Activated CD4-positive, alpha-beta memory T cell treated with anti-CD3 and anti-CD28 coated beads, Interleukin-2, amount 10 ng/mL, durations not matched to agents 7 days and 5 days (primary cell): Measurements from ENCODE around the gene ZNF646. TPM values are rescaled to one million over a fixed set of nuclear protein-coding genes. Genes with fewer than 3 reads are reported as not detected.

Experiments
- CTCF ChIA-PET: fragments of 350-600 bp; sonication (Branson Sonifier 250); formaldehyde crosslinking; loops from one replicate; lab custom pipeline; 2021; ENCODE audit warnings: antibody characterized with exemption, inconsistent platforms; lab: Charles Lee
- POLR2A ChIA-PET: fragments of 350-600 bp; sonication (Branson Sonifier 250); formaldehyde crosslinking; loops from one replicate; lab custom pipeline; 2021; ENCODE audit warnings: antibody characterized with exemption; lab: Charles Lee
- DNase-seq: peaks from one replicate; pipeline ENCODE4 v3.0.0-alpha.2; 2020
- H3K27ac Mint-ChIP-seq: one replicate; pipeline ENCODE4 v1.8.0; 2021; ENCODE audit warnings: mild to moderate bottlenecking, mixed read lengths
- H3K27me3 Mint-ChIP-seq: one replicate; pipeline ENCODE4 v1.8.0; 2021; ENCODE audit warnings: mixed read lengths
- H3K36me3 Mint-ChIP-seq: one replicate; pipeline ENCODE4 v1.8.0; 2021; ENCODE audit warnings: low read depth, mixed read lengths
- H3K4me1 Mint-ChIP-seq: one replicate; pipeline ENCODE4 v1.8.0; 2021; ENCODE audit warnings: mixed read lengths
- H3K4me3 Mint-ChIP-seq: one replicate; pipeline ENCODE4 v1.8.0; 2021; ENCODE audit warnings: mild to moderate bottlenecking, mixed read lengths
- H3K9me3 Mint-ChIP-seq: one replicate; pipeline ENCODE4 v1.8.0; 2021; ENCODE audit warnings: mixed read lengths
- total RNA-seq, 2 experiments: library from RNA; stranded (reverse); gene quantifications; one replicate each; pipeline ENCODE4 v1.2.3, GENCODE V29; 2021

ZNF646 gene
- total RNA-seq, 2 experiments from 2014 or later, result 31.9 to 32.1 TPM

DNA sequence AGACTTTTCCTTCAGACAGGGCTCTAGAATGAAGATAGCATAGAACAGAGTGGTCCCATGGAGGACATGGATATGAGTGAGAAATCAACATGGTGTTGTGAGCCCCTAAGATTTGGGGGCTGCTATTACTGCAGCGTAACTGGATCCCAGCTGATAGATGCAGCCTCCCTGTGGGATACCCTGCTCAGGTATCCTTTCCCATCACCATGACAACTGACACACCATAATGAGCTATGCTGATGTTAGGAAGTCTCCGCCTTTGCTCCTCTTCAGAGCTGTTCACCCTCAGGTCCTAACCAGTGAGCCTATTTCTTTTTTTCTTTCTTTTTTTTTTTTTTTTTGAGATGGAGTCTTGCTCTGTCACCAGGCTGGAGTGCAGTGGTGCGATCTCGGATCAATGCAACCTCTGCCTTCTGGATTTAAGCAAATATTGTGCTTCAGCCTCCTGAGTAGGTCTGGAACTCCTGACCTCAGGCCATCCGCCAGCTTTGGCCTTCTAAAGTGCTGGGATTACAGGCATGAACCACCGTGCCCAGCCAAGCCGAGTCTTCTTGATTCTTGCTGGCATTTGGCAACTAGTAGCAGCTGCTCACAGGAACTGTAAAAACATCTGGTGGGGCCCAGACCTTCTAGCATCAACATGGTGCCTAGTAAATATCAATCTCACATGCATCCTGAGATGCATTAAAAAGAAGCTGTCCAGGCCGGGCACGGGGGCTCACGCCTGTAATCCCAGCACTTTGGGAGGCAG, 23.8 kb upstream of the ZNF646 start:
- Mint-ChIP-seq H3K36me3 (no peaks in the 10 kb centered on the region), H3K4me1 (peaks cover 20% of the 10 kb centered on the region), H3K9me3 (no peaks in the 10 kb centered on the region), H3K4me3 (no peak overlapping the region), H3K27ac (no peak overlapping the region), H3K27me3 (peaks cover 2% of the 10 kb centered on the region)
- no peak for DNase-seq
- ChIA-PET POLR2A (interaction anchor here (1.0 kb wide), 1 partner anchor 24 kb away, joined by 3 read pairs; the partner anchor contains the start of genes ZNF646 and ZNF668), CTCF (interaction anchor here (0.6 to 0.7 kb wide), 3 partner anchors 92 to 817 kb away, joined by 3 to 4 read pairs (median 3); partner anchors contain the start of gene PRR14)

DNA sequence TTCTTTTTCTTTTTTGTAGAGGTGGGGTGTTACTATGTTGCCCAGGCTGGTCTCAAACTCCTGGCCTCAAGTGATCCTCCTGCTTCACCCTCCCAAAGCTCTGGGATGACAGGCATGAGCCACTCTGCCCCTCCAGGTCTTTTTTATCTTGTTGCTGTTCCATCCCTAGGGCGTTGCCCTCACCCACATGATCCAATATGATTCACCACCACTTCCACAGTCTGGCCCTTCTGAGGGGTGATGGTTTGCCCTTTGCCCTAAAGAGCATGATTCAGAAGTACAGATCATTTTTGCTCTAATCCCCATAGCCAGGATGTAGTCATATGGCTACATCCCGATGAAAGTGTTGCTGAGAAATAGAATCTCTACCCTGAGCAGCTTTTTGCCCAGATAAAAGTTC, 22.1 kb upstream of the ZNF646 start:
- H3K9me3 Mint-ChIP-seq, result no peaks in the 10 kb centered on the region
- ChIA-PET CTCF (interaction anchor here (0.7 kb wide), 1 partner anchor 21 kb away, joined by 3 read pairs; no protein-coding TSS in a partner anchor), POLR2A (interaction anchor here (1.3 kb wide), 1 partner anchor 13 kb away, joined by 3 read pairs; no protein-coding TSS in a partner anchor)
- H3K36me3 Mint-ChIP-seq, result no peaks in the 10 kb centered on the region
- peaks cover 20% of the 10 kb centered on the region for H3K4me1 Mint-ChIP-seq
- no peak for DNase-seq
- no peak overlapping the region for H3K4me3 Mint-ChIP-seq
- peaks cover 2% of the 10 kb centered on the region for H3K27me3 Mint-ChIP-seq
- no peak overlapping the region for H3K27ac Mint-ChIP-seq

DNA sequence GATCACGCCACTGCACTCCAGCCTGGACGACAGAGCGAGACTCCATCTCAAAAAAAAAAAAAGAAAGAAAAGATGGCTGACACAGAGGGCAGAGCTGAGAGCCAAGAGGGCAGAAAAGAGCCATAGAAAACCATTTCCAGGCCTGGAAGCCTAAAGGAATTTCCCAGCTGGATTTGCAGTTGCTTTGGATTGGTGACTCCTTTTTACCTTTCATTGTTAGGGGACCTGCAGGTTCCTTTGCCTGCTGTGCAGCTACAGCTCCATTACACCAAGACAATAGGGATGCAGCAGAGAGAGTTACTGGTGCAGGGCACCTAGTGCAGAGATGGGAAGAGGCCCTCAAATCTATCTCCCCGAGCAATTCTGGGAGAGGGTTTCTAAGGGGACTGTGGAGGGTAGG, 18.6 kb upstream of the ZNF646 start:
- Mint-ChIP-seq H3K9me3 (no peaks in the 10 kb centered on the region), H3K4me3 (no peak overlapping the region), H3K27me3 (peaks cover 2% of the 10 kb centered on the region), H3K4me1 (peaks cover 20% of the 10 kb centered on the region), H3K27ac (no peak overlapping the region), H3K36me3 (peaks cover 8% of the 10 kb centered on the region)
- ChIA-PET CTCF (interaction anchor here (0.9 kb wide), 1 partner anchor 236 kb away, joined by 5 read pairs; no protein-coding TSS in a partner anchor), POLR2A (interaction anchor here (0.9 kb wide), 1 partner anchor 18 kb away, joined by 4 read pairs; the partner anchor contains the start of gene ZNF668)
- DNase-seq, result no peak

DNA sequence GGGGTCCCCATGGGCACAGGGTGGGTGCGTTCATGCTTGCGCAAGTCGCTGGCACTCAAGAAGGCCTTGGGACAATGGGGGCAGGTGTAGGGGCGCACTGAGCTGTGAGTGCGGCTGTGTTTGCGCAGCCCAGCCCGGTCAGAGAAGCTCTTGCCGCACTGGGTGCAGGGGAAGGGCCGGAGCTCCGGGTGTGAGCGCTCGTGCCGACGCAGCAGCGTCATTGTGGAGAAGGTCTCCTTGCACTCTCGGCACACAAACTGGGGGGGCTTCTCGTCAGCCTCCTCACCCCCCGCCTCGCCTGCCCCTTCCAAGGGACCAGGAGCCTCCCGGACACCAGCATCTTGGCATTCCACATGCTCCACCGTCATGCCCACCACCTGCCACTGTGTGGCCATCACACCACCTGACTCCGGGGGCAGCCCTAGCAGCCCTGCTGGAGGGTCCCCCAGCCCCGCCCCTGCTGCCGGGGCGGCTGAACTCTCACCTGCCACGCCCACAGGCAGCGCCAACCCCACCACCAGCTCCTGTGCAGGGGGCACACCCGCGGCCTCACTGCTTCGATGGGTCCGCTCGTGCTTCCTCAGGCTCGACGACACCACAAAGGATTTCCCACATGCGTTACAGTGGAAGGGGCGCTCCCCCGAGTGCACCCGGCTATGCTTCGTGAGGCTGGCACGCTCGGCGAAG, 13.0 kb upstream of the ZNF646 start:
- Mint-ChIP-seq H3K27ac (no peak overlapping the region), H3K36me3 (peaks cover 44% of the 10 kb centered on the region), H3K4me1 (peaks cover 36% of the 10 kb centered on the region), H3K4me3 (no peak overlapping the region), H3K27me3 (no peaks in the 10 kb centered on the region), H3K9me3 (no peaks in the 10 kb centered on the region)
- CTCF ChIA-PET, result no interaction called here
- POLR2A ChIA-PET, result no interaction called here
- DNase-seq, result no peak

GRCh38 chr16:31061813-31062440, 12.3 kb upstream of the ZNF646 start:
- CTCF ChIA-PET, result interaction anchor here (0.7 kb wide), 1 partner anchor 80 kb away, joined by 5 read pairs; no protein-coding TSS in a partner anchor
- POLR2A ChIA-PET, result no interaction called here
- no peak for DNase-seq

GRCh38 chr16:31063495-31063842, 10.8 kb upstream of the ZNF646 start:
- peak overlapping the region; percentile 93 for H3K27ac Mint-ChIP-seq
- H3K27me3 Mint-ChIP-seq, result no peaks in the 10 kb centered on the region
- peaks cover 44% of the 10 kb centered on the region for H3K36me3 Mint-ChIP-seq
- no peak for DNase-seq
- H3K4me3 Mint-ChIP-seq, result peak overlapping the region; percentile 66
- H3K9me3 Mint-ChIP-seq, result no peaks in the 10 kb centered on the region
- POLR2A ChIA-PET, result interaction anchor here (0.9 to 3.2 kb wide), 6 partner anchors 10 to 116 kb away, joined by 3 to 34 read pairs (median 4); partner anchors contain the start of genes FUS, KAT8, VKORC1 and ZNF646
- H3K4me1 Mint-ChIP-seq, result peaks cover 43% of the 10 kb centered on the region
- CTCF ChIA-PET, result interaction anchor here (1.2 kb wide), 1 partner anchor 14 kb away, joined by 3 read pairs; no protein-coding TSS in a partner anchor

More at GRCh38 chr16:31061813-31062440, 12.3 kb upstream of the ZNF646 start:
- H3K4me3 Mint-ChIP-seq, result no peak overlapping the region
- H3K27ac Mint-ChIP-seq, result no peak overlapping the region
- H3K27me3 Mint-ChIP-seq, result no peaks in the 10 kb centered on the region
- peaks cover 41% of the 10 kb centered on the region for H3K4me1 Mint-ChIP-seq
- H3K9me3 Mint-ChIP-seq, result no peaks in the 10 kb centered on the region
- peaks cover 44% of the 10 kb centered on the region for H3K36me3 Mint-ChIP-seq

DNA sequence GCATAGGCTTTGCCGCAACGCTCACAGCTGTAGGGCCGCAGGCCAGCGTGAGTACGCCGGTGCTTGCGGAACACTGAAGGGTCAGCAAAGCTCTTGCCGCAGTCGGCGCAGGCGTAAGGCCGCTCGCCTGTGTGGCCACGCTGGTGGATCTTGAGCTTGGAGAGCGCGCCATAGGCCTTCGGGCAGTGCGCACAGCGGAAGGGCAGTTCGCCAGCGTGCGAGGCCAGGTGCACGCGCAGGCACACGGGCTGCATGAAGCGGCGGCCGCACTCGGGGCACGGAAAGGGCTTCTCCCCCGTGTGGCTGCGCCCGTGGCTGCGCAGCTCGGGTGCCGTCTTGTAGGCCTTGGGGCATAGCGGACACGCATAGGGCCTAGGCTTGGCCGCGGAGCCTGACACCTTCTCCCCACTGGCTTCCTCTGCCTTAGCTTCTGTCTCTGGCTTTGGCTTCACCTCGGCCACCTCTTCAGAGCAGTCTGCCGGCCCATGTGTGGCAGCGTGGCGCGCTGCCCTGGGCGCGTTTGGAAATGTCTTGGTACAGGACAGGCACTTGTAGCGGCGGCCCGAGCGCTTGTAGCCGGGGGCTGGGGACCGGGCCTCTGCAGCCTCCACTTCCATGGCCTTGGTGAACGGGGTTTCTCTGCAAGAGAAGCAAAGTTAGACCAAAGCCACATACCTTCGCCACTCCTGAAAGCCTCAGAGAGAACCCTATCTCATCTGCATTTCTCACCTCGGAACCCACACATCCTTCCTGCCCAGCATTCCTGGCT, 10.2 kb upstream of the ZNF646 start:
- ChIA-PET CTCF (interaction anchor here (1.1 to 1.9 kb wide), 3 partner anchors 10 to 78 kb away, joined by 3 to 6 read pairs (median 3); partner anchors contain the start of genes ZNF646 and ZNF668), POLR2A (interaction anchor here (0.9 to 3.2 kb wide), 6 partner anchors 10 to 116 kb away, joined by 3 to 34 read pairs (median 4); partner anchors contain the start of genes FUS, KAT8, VKORC1 and ZNF646)
- peak; percentile 54 for DNase-seq
- no peaks in the 10 kb centered on the region for H3K27me3 Mint-ChIP-seq
- peak overlapping the region; percentile 93 for H3K27ac Mint-ChIP-seq
- peaks cover 43% of the 10 kb centered on the region for H3K4me1 Mint-ChIP-seq
- H3K9me3 Mint-ChIP-seq, result no peaks in the 10 kb centered on the region
- H3K4me3 Mint-ChIP-seq, result peak overlapping the region; percentile 66
- H3K36me3 Mint-ChIP-seq, result peaks cover 44% of the 10 kb centered on the region

GRCh38 chr16:31064882-31065461, 9.2 kb upstream of the ZNF646 start:
- no peak for DNase-seq
- H3K36me3 Mint-ChIP-seq, result peaks cover 41% of the 10 kb centered on the region
- H3K9me3 Mint-ChIP-seq, result no peaks in the 10 kb centered on the region
- H3K27ac Mint-ChIP-seq, result peak overlapping the region; percentile 93
- peak overlapping the region; percentile 66 for H3K4me3 Mint-ChIP-seq
- H3K4me1 Mint-ChIP-seq, result peaks cover 47% of the 10 kb centered on the region
- ChIA-PET CTCF (interaction anchor here (1.1 to 1.9 kb wide), 2 partner anchors 9 to 77 kb away, joined by 3 to 6 read pairs; partner anchors contain the start of genes ZNF646 and ZNF668), POLR2A (interaction anchor here (0.9 to 3.2 kb wide), 3 partner anchors 9 to 52 kb away, joined by 3 to 34 read pairs (median 5); partner anchors contain the start of genes KAT8, ZNF646 and ZNF668)
- H3K27me3 Mint-ChIP-seq, result no peaks in the 10 kb centered on the region

DNA sequence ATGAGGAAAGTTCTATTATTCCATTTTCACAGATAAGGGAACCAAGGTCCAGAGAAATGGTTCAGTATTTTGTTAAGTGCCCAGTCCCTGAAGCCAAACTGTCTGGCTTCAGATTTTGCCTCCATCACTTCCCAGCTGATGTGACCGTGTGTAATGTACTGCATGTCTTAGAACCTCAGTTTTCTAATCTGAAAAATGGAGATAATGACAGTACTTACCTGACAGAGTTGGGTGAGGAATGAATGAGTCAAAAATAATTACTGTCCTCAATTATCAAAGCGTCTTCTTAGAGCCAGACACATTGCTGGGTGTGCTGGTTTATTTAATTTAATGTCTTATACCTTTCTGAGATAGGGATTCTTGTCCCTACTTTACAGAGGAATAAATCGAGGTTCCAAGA, 6.9 kb upstream of the ZNF646 start:
- Mint-ChIP-seq H3K4me1 (peaks cover 54% of the 10 kb centered on the region), H3K9me3 (no peaks in the 10 kb centered on the region), H3K27ac (no peak overlapping the region), H3K4me3 (no peak overlapping the region), H3K36me3 (peaks cover 23% of the 10 kb centered on the region), H3K27me3 (no peaks in the 10 kb centered on the region)
- no peak for DNase-seq
- ChIA-PET CTCF (interaction anchor here (1.0 to 1.8 kb wide), 3 partner anchors 75 to 133 kb away, joined by 3 to 5 read pairs (median 3); partner anchors contain the start of gene HSD3B7), POLR2A (interaction anchor here (0.5 to 2.7 kb wide), 2 partner anchors 33 to 83 kb away, joined by 3 to 9 read pairs; partner anchors contain the start of gene STX4)

DNA sequence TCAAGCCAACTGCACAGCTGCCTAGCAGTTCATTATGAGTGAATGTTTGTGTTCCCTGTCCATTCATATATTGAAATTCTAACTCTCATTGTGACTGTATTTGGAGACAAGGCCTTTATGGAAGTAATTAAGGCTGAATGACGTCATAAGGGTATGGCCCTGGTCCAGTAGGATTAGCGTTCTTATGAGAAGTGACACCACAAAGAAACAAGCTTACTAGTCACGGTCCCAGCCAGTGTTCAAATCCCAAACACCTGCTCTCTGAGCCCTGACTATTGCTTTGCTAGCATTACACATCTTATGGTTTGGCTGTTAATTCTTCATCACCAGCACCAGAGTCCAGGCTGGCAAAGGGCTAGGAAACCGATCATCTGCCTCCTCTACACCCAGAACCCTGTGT, 2.4 kb upstream of the ZNF646 start:
- peak overlapping the region; percentile 94 for H3K27ac Mint-ChIP-seq
- no peaks in the 10 kb centered on the region for H3K9me3 Mint-ChIP-seq
- no peaks in the 10 kb centered on the region for H3K27me3 Mint-ChIP-seq
- ChIA-PET CTCF (interaction anchor here (2.3 to 2.7 kb wide), 2 partner anchors 70 to 88 kb away, joined by 8 to 11 read pairs; no protein-coding TSS in a partner anchor), POLR2A (interaction anchor here (1.1 to 3.5 kb wide), 4 partner anchors 38 to 386 kb away, joined by 3 to 29 read pairs (median 7); partner anchors contain the start of gene STX4)
- DNase-seq, result no peak
- H3K4me1 Mint-ChIP-seq, result peaks cover 37% of the 10 kb centered on the region
- H3K4me3 Mint-ChIP-seq, result peak overlapping the region; percentile 97
- H3K36me3 Mint-ChIP-seq, result peaks cover 22% of the 10 kb centered on the region
